Measurements from ENCODE around the gene EME1.
"Not testable (repeated sequence)": the region's sequence is repeated elsewhere in the genome, so short reads cannot be mapped to it uniquely, and the experiment has no call there.

The EME1 gene

GRCh38 chr17:50426472-50426782, 53.4 kb downstream of the EME1 start:
- DNase-seq (ENCODE audit: low read depth), result no peak

- peak; percentile 60 for DNase-seq (ENCODE audit: low read depth)
These were observed 54.1 kb downstream of the EME1 start for GRCh38 chr17:50426814-50427787.

- not testable (repeated sequence) for DNase-seq (ENCODE audit: low read depth)
These were observed 55.1 kb downstream of the EME1 start for GRCh38 chr17:50428126-50428525.

GRCh38 chr17:50428831-50429424, 55.9 kb downstream of the EME1 start:
- no peak for DNase-seq (ENCODE audit: low read depth)

- no peak for DNase-seq (ENCODE audit: low read depth)
These were observed 56.8 kb downstream of the EME1 start for GRCh38 chr17:50429793-50430192.
